NCI-H1048 (cell line): ENCODE measurements around the gene CFAP65.

Experiments used
- DNase-seq: peaks from one replicate; lab custom pipeline; 2025; lab: John Stamatoyannopoulos, UW

Gene CFAP65

GRCh38 chr2:219016721-219017120, 24.6 kb downstream of the CFAP65 start:
- DNase-seq: no peak

DNA sequence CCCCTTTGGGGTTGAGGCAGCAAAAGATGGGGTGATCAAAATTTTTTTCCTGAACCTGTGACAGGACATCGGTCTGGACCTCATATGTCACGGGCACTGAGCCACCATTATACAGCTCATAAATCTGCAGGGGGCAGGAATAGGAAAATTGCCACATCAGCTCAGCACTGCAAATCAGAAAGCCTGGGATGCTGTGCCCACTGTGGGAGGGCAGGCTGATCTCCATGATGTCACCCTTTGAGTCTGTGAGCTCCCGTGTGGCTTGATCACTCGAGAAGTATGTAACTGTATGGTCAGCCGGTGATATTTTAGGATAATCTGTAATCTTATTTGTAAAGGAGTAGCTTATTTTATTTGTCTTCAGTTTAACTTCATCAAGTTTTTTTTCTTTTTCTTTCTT, 30.4 kb downstream of the CFAP65 start:
- DNase-seq: no peak

GRCh38 chr2:219010162-219010756, 31.1 kb downstream of the CFAP65 start:
- no peak for DNase-seq

GRCh38 chr2:219009294-219009693, 32.0 kb downstream of the CFAP65 start:
- no peak for DNase-seq

GRCh38 chr2:219003979-219004378, 37.3 kb downstream of the CFAP65 start:
- no peak for DNase-seq

- no peak for DNase-seq
These were observed 38.1 kb downstream of the CFAP65 start for GRCh38 chr2:219003267-219003634.

DNA sequence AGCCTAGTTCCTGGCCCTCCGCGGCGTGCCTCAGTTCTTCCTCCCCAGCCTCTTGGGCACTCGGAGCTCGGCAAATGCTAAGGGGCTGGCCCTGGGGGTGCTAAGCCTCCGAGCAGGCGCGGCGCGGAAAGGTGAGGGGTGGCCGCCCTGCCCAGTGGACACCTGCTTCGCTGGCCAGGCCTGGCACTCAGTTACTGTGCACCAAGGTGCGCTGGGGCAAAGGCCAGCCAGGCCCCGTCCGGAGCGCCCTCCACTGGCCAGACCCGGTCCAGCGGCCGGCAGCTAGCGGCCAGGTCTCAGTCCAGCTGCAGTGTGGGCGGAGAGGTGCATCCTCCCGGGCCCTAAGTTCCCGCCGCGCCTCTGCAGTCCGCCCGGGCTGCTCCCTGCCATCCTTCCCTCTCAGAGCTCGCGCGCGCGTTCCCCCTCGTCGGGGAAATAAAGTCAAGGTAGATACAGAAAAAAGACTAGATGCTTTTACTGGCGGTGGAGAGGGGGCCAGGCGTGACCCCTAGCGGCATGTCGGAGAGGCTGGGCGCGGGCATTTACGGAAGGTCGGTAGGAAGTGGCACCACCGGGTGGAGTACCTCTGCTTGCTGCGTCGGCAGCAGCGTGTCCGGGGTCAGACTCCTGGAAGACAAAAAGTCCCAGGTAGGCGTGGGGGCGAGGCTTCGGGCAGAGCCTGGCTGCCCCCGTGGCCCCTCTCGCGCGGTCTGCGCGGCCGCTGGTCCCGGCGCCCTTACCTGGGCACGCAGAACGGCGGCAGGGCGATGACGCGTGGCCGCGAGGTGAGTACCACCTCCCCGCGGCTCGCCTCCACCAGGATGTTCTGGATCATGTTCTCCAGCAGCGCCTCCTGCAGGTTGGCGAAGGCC, 38.7 kb downstream of the CFAP65 start:
- no peak for DNase-seq

DNA sequence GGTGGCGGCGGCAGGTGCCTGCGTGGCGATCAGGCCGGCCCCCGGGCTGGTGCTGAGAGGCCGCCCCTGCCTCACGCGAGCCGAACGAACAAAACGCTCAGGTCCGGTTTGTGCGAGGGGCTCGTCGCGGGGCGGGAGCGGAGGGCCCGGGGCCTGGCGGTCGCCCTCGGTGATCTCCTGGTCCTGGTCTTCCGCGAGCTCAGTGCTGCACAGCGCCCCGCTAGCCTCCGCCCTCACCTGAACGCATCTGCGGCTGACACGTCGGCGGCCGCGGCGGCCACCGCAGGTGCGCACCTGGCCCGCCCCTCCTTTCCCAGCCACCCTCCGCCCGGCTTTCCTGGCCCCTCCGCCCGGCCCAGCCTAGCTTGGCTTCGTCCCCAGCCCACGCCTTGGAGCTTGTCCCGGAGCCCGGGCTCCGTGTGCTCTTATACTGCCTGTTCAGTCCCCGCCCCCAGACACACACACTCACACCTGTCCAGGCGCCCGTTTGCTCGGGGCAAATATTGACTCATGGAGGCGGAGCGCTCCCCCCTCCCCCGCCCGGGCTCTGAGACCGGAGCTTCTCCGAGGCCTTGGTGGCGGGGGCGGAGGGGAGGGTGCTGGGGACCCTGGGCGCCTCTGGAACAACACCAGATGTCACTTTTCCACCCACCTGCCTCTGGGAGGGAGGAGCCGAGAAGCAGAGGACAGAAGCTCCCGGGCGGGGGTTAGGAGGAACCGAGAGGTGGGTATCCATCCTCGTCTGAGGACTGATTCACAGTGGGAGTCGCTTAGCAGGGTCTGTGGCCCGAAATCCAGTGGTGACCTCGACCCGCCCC, 39.5 kb downstream of the CFAP65 start:
- no peak for DNase-seq

GRCh38 chr2:219001100-219001576, 40.2 kb downstream of the CFAP65 start:
- no peak for DNase-seq

DNA sequence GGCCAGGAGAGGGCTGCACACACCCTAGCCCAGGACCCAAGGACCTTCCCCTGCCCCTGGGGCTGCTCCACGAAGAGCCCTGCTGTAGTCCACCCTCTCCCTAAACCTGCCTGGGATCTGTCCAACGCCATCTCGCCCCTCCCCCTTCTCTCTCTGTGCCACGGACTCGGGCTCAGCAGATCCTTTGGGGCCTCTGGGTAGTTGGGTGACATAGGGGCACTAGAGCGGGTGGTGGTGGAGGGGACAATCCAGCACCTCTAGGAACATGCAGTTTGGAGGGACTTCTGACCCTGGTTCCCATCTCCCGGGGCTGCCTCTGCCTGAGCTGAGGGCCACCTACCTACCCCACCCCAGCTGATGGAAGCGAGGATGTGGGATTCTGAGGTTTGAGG, 40.8 kb downstream of the CFAP65 start:
- DNase-seq: no peak

- DNase-seq: no peak
These were observed 41.3 kb downstream of the CFAP65 start for GRCh38 chr2:218999881-219000568.

DNA sequence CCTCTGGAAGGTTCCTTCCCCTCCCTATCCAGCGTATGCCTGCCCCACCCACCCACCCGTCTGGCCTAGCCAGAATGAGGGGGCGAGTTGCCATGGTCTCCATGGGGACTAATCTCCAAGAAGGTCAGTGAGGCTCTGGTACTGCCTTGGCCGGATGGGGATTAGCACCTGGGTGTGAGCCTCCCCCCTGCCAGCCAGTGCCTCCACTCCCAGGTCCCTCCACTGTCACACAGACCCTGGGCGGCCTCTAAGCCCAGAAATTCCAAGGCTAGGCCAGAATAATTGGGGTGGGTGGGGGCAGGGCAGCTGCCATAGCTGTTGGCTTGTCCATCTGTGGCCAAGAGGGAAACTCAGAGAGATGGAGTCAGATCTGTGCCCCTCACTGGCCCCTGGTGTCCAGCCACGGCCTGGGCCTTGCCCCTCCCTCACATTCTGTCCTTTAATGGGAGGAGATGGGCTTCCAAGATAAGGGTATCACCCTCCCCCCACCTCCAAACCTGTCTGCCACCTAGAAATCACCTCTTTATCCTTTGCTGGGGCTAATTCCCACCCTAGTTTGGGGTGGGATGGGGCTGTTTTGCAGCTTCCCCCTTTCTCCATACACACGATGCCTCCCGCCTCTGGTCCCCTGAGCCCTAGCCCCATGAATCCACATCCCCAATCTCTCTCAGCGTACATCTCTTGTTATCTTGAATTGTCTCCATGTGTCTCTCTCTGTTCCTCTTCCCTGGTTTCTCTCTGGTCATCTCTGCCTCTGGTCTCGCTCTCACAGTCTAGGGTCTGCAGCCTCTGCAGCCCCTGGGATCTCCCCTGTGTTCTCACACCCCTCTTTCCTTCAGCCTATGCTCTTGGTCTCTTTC, 42.1 kb downstream of the CFAP65 start:
- no peak for DNase-seq

DNA sequence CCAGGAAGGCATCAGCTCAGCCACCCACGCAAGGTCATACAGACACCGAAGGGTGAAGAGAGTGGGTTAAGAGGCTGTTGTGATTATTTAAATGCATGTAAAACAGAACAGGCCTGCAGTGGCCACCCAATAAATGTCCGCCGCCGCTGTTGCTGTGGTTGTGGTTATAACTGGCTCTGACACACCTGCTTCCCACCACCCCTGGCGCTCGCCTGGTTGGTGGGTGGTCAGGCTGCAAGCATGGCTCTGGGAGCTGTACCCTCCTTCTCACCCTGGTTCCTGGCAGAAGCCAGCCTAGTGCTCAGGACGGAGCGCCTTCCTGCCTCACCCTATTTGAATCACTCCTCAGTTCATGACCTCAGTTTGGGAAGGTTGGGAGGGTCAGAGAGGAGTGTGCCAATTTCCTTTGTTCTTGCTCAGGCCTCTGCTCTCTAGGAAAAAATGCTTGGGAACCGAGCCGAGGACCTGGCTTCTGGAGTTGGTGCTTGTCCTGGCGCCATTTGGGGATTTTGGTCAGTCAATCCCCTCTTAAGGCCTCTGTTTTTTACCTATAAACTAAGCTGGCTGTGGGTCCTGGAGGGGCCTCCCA, 42.8 kb downstream of the CFAP65 start:
- DNase-seq: no peak

DNA sequence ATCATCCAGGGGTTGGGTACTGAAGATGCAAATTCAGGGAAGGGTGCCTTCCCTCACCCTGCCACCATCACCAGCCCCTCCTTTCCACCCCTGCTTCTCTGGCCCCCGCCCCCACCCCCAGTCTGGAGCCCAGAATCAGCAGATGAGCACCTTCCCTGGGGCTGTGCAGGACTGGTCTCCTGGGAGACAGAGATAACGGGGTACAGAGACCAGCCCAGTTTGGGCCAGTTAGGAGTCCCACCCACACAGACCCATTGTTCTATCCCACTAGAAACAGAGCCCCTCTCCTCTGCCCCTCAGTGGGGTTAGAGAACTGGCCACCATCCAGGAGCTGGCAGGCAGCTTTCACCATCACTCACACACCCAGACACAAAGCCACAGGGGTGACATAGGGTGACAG, 43.6 kb downstream of the CFAP65 start:
- DNase-seq: no peak

DNA sequence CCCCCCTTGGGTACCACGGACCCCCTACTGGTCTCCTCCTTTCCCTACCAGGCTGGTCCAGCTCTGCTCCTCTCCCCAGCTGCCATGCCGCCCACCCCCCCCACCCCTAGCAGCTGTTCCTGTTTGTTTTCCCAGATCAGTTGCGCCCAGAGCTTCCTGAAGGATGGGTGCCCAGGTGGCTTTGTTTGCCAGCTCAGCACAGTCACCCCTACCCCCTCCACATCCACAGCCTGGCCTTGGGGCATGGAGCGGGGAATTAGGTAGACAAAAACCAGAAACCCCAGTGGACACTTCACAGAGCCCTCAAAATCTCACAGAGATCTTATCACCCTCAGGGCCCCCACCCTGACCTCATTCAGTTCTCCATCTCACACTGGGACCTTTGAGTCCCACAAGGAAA, 44.4 kb downstream of the CFAP65 start:
- no peak for DNase-seq

DNA sequence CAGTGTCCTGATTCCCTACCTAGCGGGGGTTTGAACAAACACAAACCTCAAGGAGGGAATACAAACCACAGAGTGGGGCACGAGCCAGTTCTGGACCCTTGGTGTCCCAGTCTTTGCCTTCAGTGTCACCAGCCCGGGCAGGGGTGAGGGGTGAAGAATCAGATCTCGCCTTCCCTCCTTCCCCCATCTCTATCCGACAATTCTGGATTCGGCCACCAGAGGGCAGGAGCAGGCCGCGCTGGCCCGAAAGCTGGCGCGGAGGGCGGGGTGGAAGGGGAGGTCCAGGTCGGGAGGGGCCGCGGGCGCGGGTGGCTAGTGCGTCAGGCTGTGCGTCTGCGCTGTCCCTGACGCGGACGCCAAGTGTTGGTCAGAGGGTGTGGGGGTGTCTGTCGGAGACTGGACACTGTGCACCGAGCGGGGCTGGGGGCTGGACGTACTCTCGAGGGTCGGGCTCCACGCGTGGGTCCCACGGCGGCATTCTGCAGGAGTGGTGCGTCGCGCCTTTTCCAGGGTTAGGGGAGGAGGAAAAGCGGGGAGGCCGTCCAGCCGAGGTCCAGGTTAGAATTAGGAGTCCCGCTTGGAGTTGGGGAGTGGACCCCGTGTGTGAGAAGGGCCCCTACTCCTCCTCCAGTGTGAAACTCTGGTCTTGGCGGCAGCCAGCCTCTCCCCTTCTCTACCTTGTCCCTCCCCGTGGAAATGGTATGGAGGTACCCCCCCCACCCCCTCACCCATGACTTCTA, 45.2 kb downstream of the CFAP65 start:
- peak; percentile 48 for DNase-seq

GRCh38 chr2:218995561-218995960, 45.8 kb downstream of the CFAP65 start:
- no peak for DNase-seq

GRCh38 chr2:218993345-218994315, 47.7 kb downstream of the CFAP65 start, which contains the start of gene CRYBA2:
TSS of gene CRYBA2 (minus strand) at chr2:218993422. CDS start at chr2:218993176, 246 bp downstream.
- no peak for DNase-seq
